HepG2 (cell line): ENCODE results near the gene KCNJ5. TPM values are rescaled to one million over a fixed set of nuclear protein-coding genes. Genes with fewer than 3 reads are reported as not detected.

Source experiments
- ATAC-seq: fragments of 200-7000 bp; cut with Tn5 transposase; 3 replicates; pipeline ENCODE4 v1.9.1; 2020; ENCODE audit warnings: mild to moderate bottlenecking, moderate library complexity
- BruUV-seq: library from RNA; stranded (reverse); fragments of 400-500 nt; replicated peaks from 2 replicates; lab custom pipeline; 2021; lab: Mats Ljungman, UMichigan
- CTCF ChIA-PET: fragments of 300-600 bp; formaldehyde crosslinking; extraction: SDS; loops from one replicate; lab custom pipeline; 2021; ENCODE audit warnings: low total read pairs, inconsistent platforms, low intra/inter-chr PET ratio; lab: Yijun Ruan, JAX
- POLR2A ChIA-PET: fragments of 350-600 bp; sonication (Branson Sonifier 250); formaldehyde crosslinking; loops from one replicate; lab custom pipeline; 2020; ENCODE audit warnings: antibody characterized with exemption, inconsistent platforms; lab: Yijun Ruan, JAX
- DNase-seq: peaks from one replicate; pipeline ENCODE4 v3.0.0-alpha.2; 2015; ENCODE audit warnings: low spot score
- FAIRE-seq: peaks from 3 replicates; lab custom pipeline; 2011; peaks lifted over from hg19 to GRCh38; lab: Jason Lieb, UNC
- H2AFZ ChIP-seq: one replicate; pipeline ENCODE4 v1.6.1; 2011; ENCODE audit warnings: low read length, inconsistent platforms
- H3K27ac ChIP-seq: fragments of 300-600 bp; 3 replicates; pipeline ENCODE4 v1.8.0; 2011; ENCODE audit warnings: mixed run types, mild to moderate bottlenecking, mixed read lengths, low read length, inconsistent platforms; ENCODE audit not compliant: insufficient read depth; ENCODE audit errors: extremely low read length
- H3K27me3 ChIP-seq, 2 experiments: fragments of 200-600 bp in 1 of 2; 2 replicates in 1 of 2; 3 replicates in 1 of 2; pipeline versions ENCODE4 v1.6.0 to v1.8.0; 2011; ENCODE audit warnings: low read length in 2 of 2, mild to moderate bottlenecking in 2 of 2, moderate library complexity in 2 of 2, inconsistent platforms in 1 of 2; ENCODE audit not compliant: insufficient read depth in 2 of 2, control insufficient read depth in 1 of 2
- H3K36me3 ChIP-seq, 2 experiments: fragments of 200-600 bp in 1 of 2; replicated peaks in 1 of 2; 2 replicates in 1 of 2; 3 replicates in 1 of 2; pipeline versions ENCODE4 v1.5.1 to v1.8.0; 2011; ENCODE audit warnings: low read length in 2 of 2, inconsistent platforms in 1 of 2; ENCODE audit not compliant: insufficient read depth in 2 of 2, control insufficient read depth in 1 of 2
- H3K4me1 ChIP-seq: 2 replicates; pipeline ENCODE4 v1.5.1; 2012; ENCODE audit warnings: low read length, inconsistent platforms; ENCODE audit not compliant: insufficient read depth
- H3K4me2 ChIP-seq: 2 replicates; pipeline ENCODE4 v1.6.0; 2011; ENCODE audit warnings: low read depth, low read length, inconsistent platforms
- H3K4me3 ChIP-seq, 3 experiments: fragments of 200-600 bp in 1 of 3; sonication (generic), shearing (Covaris generic) in 1 of 3; replicated peaks in 1 of 3; 2 replicates each; pipeline ENCODE4 v1.5.1; 2011 to 2016; ENCODE audit warnings: low read length in 3 of 3, inconsistent platforms in 2 of 3, low read depth in 2 of 3, mild to moderate bottlenecking in 2 of 3, control low read depth in 1 of 3, mixed read lengths in 1 of 3; ENCODE audit not compliant: insufficient read depth in 1 of 3
- H3K79me2 ChIP-seq: one replicate; pipeline ENCODE4 v1.6.1; 2011; ENCODE audit warnings: low read length, inconsistent platforms; ENCODE audit not compliant: insufficient read depth
- H3K9ac ChIP-seq: 2 replicates; pipeline ENCODE4 v1.6.0; 2011; ENCODE audit warnings: mild to moderate bottlenecking, low read depth, low read length, inconsistent platforms; ENCODE audit not compliant: insufficient read depth
- H3K9me3 ChIP-seq: 2 replicates; pipeline ENCODE4 v1.5.1; 2012; ENCODE audit warnings: mild to moderate bottlenecking, low read length
- H4K20me1 ChIP-seq: 2 replicates; pipeline ENCODE4 v1.6.0; 2011; ENCODE audit warnings: inconsistent platforms, mild to moderate bottlenecking, low read length, moderate library complexity; ENCODE audit not compliant: insufficient read depth
- BATF2 ChIP-seq: sonication (generic); formaldehyde crosslinking; IDR thresholded peaks from 2 replicates; pipeline ENCODE4 v1.8.0; 2022; ENCODE audit warnings: mild to moderate bottlenecking, missing genetic modification reagents, moderate library complexity
- ETS1 ChIP-seq: sonication (generic); formaldehyde crosslinking; IDR thresholded peaks from 2 replicates; pipeline ENCODE4 v1.4.0; 2020; ENCODE audit warnings: missing genetic modification reagents
- HMGA1 ChIP-seq: sonication (generic); formaldehyde crosslinking; conservative IDR thresholded peaks from 2 replicates; pipeline ENCODE4 v1.4.0; 2020; ENCODE audit warnings: missing genetic modification reagents
- HNF4A ChIP-seq: sonication (generic); formaldehyde crosslinking; IDR thresholded peaks from 2 replicates; pipeline ENCODE4 v1.4.0; 2020; ENCODE audit warnings: missing genetic modification reagents
- MAZ ChIP-seq, 2 experiments: sonication (generic) in 1 of 2; formaldehyde crosslinking in 1 of 2; IDR thresholded peaks; 2 replicates each; pipeline versions ENCODE4 v1.5.0 to v1.6.1; 2012 to 2020; ENCODE audit warnings: low read depth in 2 of 2, mild to moderate bottlenecking in 2 of 2, borderline replicate concordance in 1 of 2, improper control_type of control experiment in 1 of 2, low read length in 1 of 2, missing genetic modification reagents in 1 of 2, moderate library complexity in 1 of 2
- ZMYM3 ChIP-seq: sonication (generic); formaldehyde crosslinking; IDR thresholded peaks from 2 replicates; pipeline ENCODE4 v1.5.1; 2020; ENCODE audit warnings: mild to moderate bottlenecking, missing genetic modification reagents
- ZNF564 ChIP-seq: sonication (generic); formaldehyde crosslinking; IDR thresholded peaks from 2 replicates; pipeline ENCODE4 v1.8.1; 2023; ENCODE audit warnings: mild to moderate bottlenecking, missing genetic modification reagents
- whole genome bisulfite sequencing: methylation state at CpG from one replicate; pipeline ENCODE4 v1.1.6; 2017; ENCODE audit warnings: low lambda C conversion rate; 5-methylcytosine and 5-hydroxymethylcytosine counted together
- in situ Hi-C: cut with HindIII; loops from 2 replicates; pipeline ENCODE4 v1.10.0; 2017; ENCODE audit warnings: low pct_unique_long_range_greater_than_20kb; ENCODE audit not compliant: extremely low pct_ligation_motif_present
- intact Hi-C: fragments of 100-400 bp; cut with micrococcal nuclease; formaldehyde crosslinking; loops from one replicate; pipeline ENCODE4 v1.10.0; 2022; ENCODE audit not compliant: unreplicated experiment
- polyA plus RNA-seq, 8 experiments: library from polyadenylated mRNA; depleted of rRNA in 3 of 8; stranded (reverse) in 7 of 8; unstranded in 1 of 8; fragments of >200 nt; fragmentation: Illumina TruSeq in 4 of 8; extraction: Trizol in 4 of 8; gene quantifications; 2 replicates each; pipeline versions ENCODE4 v1.2.1 to v1.2.3, GENCODE V29; 2011 to 2016; ENCODE audit warnings: low read depth in 4 of 8, missing spikeins in 1 of 8, mixed read lengths in 1 of 8; ENCODE audit not compliant: insufficient read depth in 1 of 8
- total RNA-seq, 5 experiments: library from RNA; depleted of rRNA; stranded (reverse); fragments of >200 nt; fragmentation: Illumina TruSeq; extraction: Trizol; gene quantifications; 2 replicates each; pipeline ENCODE4 v1.2.3, GENCODE V29; 2016; ENCODE audit warnings: low read depth in 1 of 5

The KCNJ5 gene
- total and polyA plus RNA-seq, 2 of the 13 experiments (the other 11 are each of a cell fraction or from before 2014, with no cell fraction given): not detected

GRCh38 chr11:128902515-128903066 lies 11.4 kb downstream of the KCNJ5 start:
- ChIA-PET CTCF (no interaction called here), POLR2A (no interaction called here)
- no peak for TF ChIP-seq ZNF564 (CRISPR knock-in tag)
- no peak for TF ChIP-seq ZMYM3 (CRISPR knock-in tag)
- FAIRE-seq (no peak), ATAC-seq (no peak), DNase-seq (no peak)
- Histone ChIP-seq H3K9ac (no peak overlapping the region), H2AFZ (no peak overlapping the region), H3K4me3 (no peak overlapping the region), H3K9me3 (no peaks in the 10 kb centered on the region), H3K4me2 (no peak overlapping the region), H3K36me3 (no peaks in the 10 kb centered on the region), H3K27ac (no peak overlapping the region), H4K20me1 (no peaks in the 10 kb centered on the region), H3K4me1 (no peaks in the 10 kb centered on the region), H3K27me3 (peaks cover 5 to 27% of the 10 kb centered on the region in 2 experiments; a peak in 3 of 5 replicates), H3K79me2 (no peaks in the 10 kb centered on the region)
- in situ Hi-C loops: no loop called here
- no TSS peak for BruUV-seq
- 57% methylated on average over 5 of the region's 10 CpGs for WGBS
- intact Hi-C loops: no loop called here

- H3K9me3 ChIP-seq: no peaks in the 10 kb centered on the region
- no TSS peak for BruUV-seq
- ATAC-seq (no peak; the same call in 2 of the 3 replicates), FAIRE-seq (no peak)
- intact Hi-C loops: no loop called here
- peaks cover 5 to 30% of the 10 kb centered on the region in 2 experiments; a peak in 3 of 5 replicates for H3K27me3 ChIP-seq
- TF ChIP-seq HNF4A (CRISPR knock-in tag) (no peak), ETS1 (CRISPR knock-in tag) (no peak), MAZ (IDR thresholded peaks at IDR 0.05; ENCODE audit: borderline replicate concordance, low read depth, low read length) (no peak), MAZ (CRISPR knock-in tag; IDR thresholded peaks at IDR 0.05; ENCODE audit: low read depth) (no peak), HMGA1 (CRISPR knock-in tag) (no peak), BATF2 (CRISPR knock-in tag) (no peak)
- TF ChIP-seq, all 625 proteins: peak for 0
- no peaks in the 10 kb centered on the region for H4K20me1 ChIP-seq
- in situ Hi-C loops: no loop called here
- H3K4me2 ChIP-seq: no peak overlapping the region
- ChIA-PET POLR2A (no interaction called here), CTCF (no interaction called here)
- no peaks in the 10 kb centered on the region for H3K4me1 ChIP-seq
- WGBS: 38% methylated on average over 13 of the region's 17 CpGs
- no peak for DNase-seq
- H3K36me3 ChIP-seq: no peaks in the 10 kb centered on the region
- no peak overlapping the region for H3K9ac ChIP-seq
- no peaks in the 10 kb centered on the region for H3K79me2 ChIP-seq
- H3K27ac ChIP-seq: no peak overlapping the region
- H3K4me3 ChIP-seq: no peak overlapping the region
- H2AFZ ChIP-seq: no peak overlapping the region
These were observed 12.3 kb downstream of the KCNJ5 start for GRCh38 chr11:128903248-128904061.
